Liver (tissue), 9 donors: ENCODE measurements around the gene CREBBP. TPM values are rescaled to one million over a fixed set of nuclear protein-coding genes. Genes with fewer than 3 reads are reported as not detected.

Source experiments
- DNase-seq: peaks from one replicate; pipeline ENCODE4 v3.0.0-alpha.2; 2017; ENCODE audit warnings: low spot score
- H3K27ac ChIP-seq, 2 donors: one replicate each; pipeline ENCODE4 v1.7.0; 2013; ENCODE audit warnings: inconsistent platforms in 2 of 2, low read length in 2 of 2, control low read depth in 1 of 2, low read depth in 1 of 2, mild to moderate bottlenecking in 1 of 2
- H3K27me3 ChIP-seq, 4 donors: one replicate each; pipeline versions ENCODE4 v1.6.1 to v1.7.0; 2013; ENCODE audit warnings: low read length in 3 of 4, inconsistent platforms in 1 of 4, mild to moderate bottlenecking in 1 of 4, moderate library complexity in 1 of 4; ENCODE audit not compliant: control insufficient read depth in 4 of 4, insufficient read depth in 4 of 4
- H3K36me3 ChIP-seq, 4 donors: one replicate each; pipeline versions ENCODE4 v1.6.1 to v1.7.0; 2013; ENCODE audit warnings: low read length in 3 of 4, mild to moderate bottlenecking in 3 of 4, low read depth in 1 of 4, moderate library complexity in 1 of 4; ENCODE audit not compliant: control insufficient read depth in 4 of 4, insufficient read depth in 3 of 4
- H3K4me1 ChIP-seq, 4 donors: one replicate each; pipeline versions ENCODE4 v1.6.1 to v1.7.0; 2013; ENCODE audit warnings: low read length in 3 of 4, mild to moderate bottlenecking in 3 of 4, moderate library complexity in 1 of 4; ENCODE audit not compliant: control insufficient read depth in 4 of 4, insufficient read depth in 4 of 4
- H3K4me3 ChIP-seq, 3 donors: one replicate each; pipeline versions ENCODE4 v1.6.1 to v1.7.0; 2013; ENCODE audit warnings: low read length in 3 of 3, control low read depth in 1 of 3, low read depth in 1 of 3, mild to moderate bottlenecking in 1 of 3
- H3K9ac ChIP-seq, 2 donors: one replicate each; pipeline ENCODE4 v1.7.0; 2013; ENCODE audit warnings: low read length in 2 of 2, mild to moderate bottlenecking in 2 of 2, moderate library complexity in 2 of 2, control low read depth in 1 of 2, low read depth in 1 of 2
- H3K9me3 ChIP-seq, 4 donors: one replicate each; pipeline versions ENCODE4 v1.6.1 to v1.7.0; 2013; ENCODE audit warnings: low read length in 3 of 4; ENCODE audit not compliant: control insufficient read depth in 4 of 4
- ATF3 ChIP-seq: IDR thresholded peaks from 2 replicates; pipeline ENCODE4 v1.6.1; 2016; ENCODE audit warnings: antibody characterized with exemption
- CTCF ChIP-seq: fragments of 150-350 bp; IDR thresholded peaks from 2 replicates; pipeline ENCODE4 v1.5.1; 2017; ENCODE audit warnings: improper control_type of control experiment, low read depth, low read length; ENCODE audit not compliant: missing input control
- EGR1 ChIP-seq, 2 donors: IDR thresholded peaks; 2 replicates each; pipeline ENCODE4 v1.6.1; 2016 to 2018; ENCODE audit warnings: antibody characterized with exemption in 2 of 2, low read depth in 2 of 2
- FOXA1 ChIP-seq: IDR thresholded peaks from 2 replicates; pipeline ENCODE4 v1.6.1; 2016; ENCODE audit warnings: antibody characterized with exemption
- FOXA2 ChIP-seq: IDR thresholded peaks from 2 replicates; pipeline ENCODE4 v1.6.1; 2016; ENCODE audit warnings: antibody characterized with exemption
- HNF4A ChIP-seq, 2 donors: conservative IDR thresholded peaks; 2 replicates each; pipeline ENCODE4 v1.6.1; 2016; ENCODE audit warnings: antibody characterized with exemption in 2 of 2, mild to moderate bottlenecking in 2 of 2
- HNF4G ChIP-seq: IDR thresholded peaks from 2 replicates; pipeline ENCODE4 v1.6.1; 2016; ENCODE audit warnings: antibody characterized with exemption
- RAD21 ChIP-seq, 2 donors: IDR thresholded peaks; 2 replicates each; pipeline ENCODE4 v1.6.1; 2016; ENCODE audit warnings: antibody characterized with exemption in 2 of 2, mild to moderate bottlenecking in 2 of 2
- RXRA ChIP-seq, 2 donors: IDR thresholded peaks; 2 replicates each; pipeline ENCODE4 v1.6.1; 2017 to 2018; ENCODE audit warnings: antibody characterized with exemption in 2 of 2, mild to moderate bottlenecking in 1 of 2
- SP1 ChIP-seq: IDR thresholded peaks from 2 replicates; pipeline ENCODE4 v1.6.1; 2018; ENCODE audit warnings: antibody characterized with exemption, mild to moderate bottlenecking
- TAF1 ChIP-seq: conservative IDR thresholded peaks from 2 replicates; pipeline ENCODE4 v1.6.1; 2016; ENCODE audit warnings: antibody characterized with exemption, mild to moderate bottlenecking
- YY1 ChIP-seq: IDR thresholded peaks from 2 replicates; pipeline ENCODE4 v1.6.1; 2016; ENCODE audit warnings: antibody characterized with exemption, mild to moderate bottlenecking
- WGBS: extraction: QIAGEN DNeasy Blood & Tissue Kit; methylation state at CpG from one replicate; pipeline ENCODE4 v1.1.7; 2013; 5-methylcytosine and 5-hydroxymethylcytosine counted together
- polyA plus RNA-seq, 2 donors: library from polyadenylated mRNA; stranded (reverse) in 1 of 2; unstranded in 1 of 2; fragments of 200-250 nt in 1 of 2; fragments of >200 nt in 1 of 2; fragmentation: Nextera tagmentation in 1 of 2; extraction: Ambion mirVana in 1 of 2; gene quantifications; one replicate each; pipeline versions ENCODE4 v1.2.1 to v1.2.3, GENCODE V29; 2013 to 2015
- total RNA-seq, 2 donors: library from RNA; depleted of rRNA; stranded (reverse); fragments of >200 nt; gene quantifications; one replicate each; pipeline ENCODE4 v1.2.3, GENCODE V29; 2014
- TF ChIP-seq, protein P1 (sequence below): IDR thresholded peaks from 2 replicates; pipeline ENCODE4 v1.6.1; 2016; ENCODE audit warnings: antibody characterized with exemption
- donor health status: healthy.
- donor health status: healthy.
- donor health status: healthy.
- donor health status: healthy.
- donor health status: healthy.

Gene CREBBP
- total and polyA plus RNA-seq, 4 donors = 7.0 to 25.8 (median 19.5) TPM

GRCh38 chr16:3791701-3792100 lies 88.8 kb downstream of the CREBBP start:
- Histone ChIP-seq H3K4me1 (peaks cover 0 to 8% (median 3%) of the 10 kb centered on the region in 4 donors), H3K9me3 (no peaks in the 10 kb centered on the region), H3K36me3 (peaks cover 0 to 26% (median 23%) of the 10 kb centered on the region in 4 donors), H3K9ac (no peak overlapping the region), H3K27me3 (no peaks in the 10 kb centered on the region), H3K27ac (no peak overlapping the region), H3K4me3 (no peak overlapping the region)
- DNase-seq = no peak
- TF ChIP-seq FOXA1 (no peak), HNF4G (no peak), CTCF (no peak), YY1 (no peak), FOXA2 (no peak), TAF1 (no peak)
- WGBS = 97% methylated on average over 8 of the region's 8 CpGs

DNA sequence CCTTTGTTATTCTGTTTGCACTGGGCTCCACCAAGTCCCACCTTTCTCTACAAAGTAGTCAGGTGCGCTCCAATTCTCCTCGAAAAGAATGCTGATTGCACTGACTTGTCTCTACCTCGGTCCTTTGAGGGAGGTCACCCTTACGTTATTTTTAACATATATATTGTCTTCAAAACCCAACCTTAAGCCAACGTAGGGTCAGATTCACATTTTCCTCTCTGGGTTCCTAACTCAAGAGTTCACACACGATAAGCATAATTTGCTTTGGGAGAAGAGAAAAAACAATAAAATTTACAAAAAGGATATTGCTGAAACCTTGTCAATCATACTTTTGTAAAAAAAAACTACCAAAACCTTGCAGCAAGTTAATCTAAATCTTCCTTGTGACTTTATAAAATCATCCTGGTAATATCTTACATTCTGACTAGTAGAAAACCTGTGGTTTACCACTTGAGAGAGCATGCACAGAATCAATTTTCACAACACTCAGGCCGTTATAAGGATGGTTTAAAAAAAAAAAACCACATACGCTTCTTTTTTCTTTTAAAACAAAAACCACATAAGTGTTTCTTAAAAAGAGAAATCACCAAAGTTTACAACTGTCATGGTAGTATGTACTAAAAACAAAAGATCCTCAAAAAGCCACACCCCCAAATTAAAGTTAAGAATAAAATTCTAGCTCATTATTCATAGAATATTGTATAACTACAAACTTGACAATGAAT lies 91.0 kb downstream of the CREBBP start:
- H3K36me3 ChIP-seq = peaks cover 3 to 35% (median 27%) of the 10 kb centered on the region in 4 donors
- no peak overlapping the region for H3K4me3 ChIP-seq
- H3K4me1 ChIP-seq = peaks cover 0 to 8% (median 3%) of the 10 kb centered on the region in 4 donors
- 85% methylated on average over 8 of the region's 8 CpGs for WGBS
- H3K9me3 ChIP-seq = no peaks in the 10 kb centered on the region
- no peaks in the 10 kb centered on the region for H3K27me3 ChIP-seq
- TF ChIP-seq ATF3 (no peak), TAF1 (no peak), CTCF (no peak), RXRA (IDR thresholded peaks at IDR 0.05) (no peak), RAD21 (IDR thresholded peaks at IDR 0.05) (no peak), SP1 (no peak), EGR1 (IDR thresholded peaks at IDR 0.05; ENCODE audit: low read depth in 2 of 2) (no peak), HNF4A (conservative IDR thresholded peaks at IDR 0.05) (no peak), FOXA1 (no peak)
- TF ChIP-seq, protein P1, sequence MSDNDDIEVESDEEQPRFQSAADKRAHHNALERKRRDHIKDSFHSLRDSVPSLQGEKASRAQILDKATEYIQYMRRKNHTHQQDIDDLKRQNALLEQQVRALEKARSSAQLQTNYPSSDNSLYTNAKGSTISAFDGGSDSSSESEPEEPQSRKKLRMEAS = no peak
- DNase-seq = no peak
- no peak overlapping the region for H3K9ac ChIP-seq
- no peak overlapping the region for H3K27ac ChIP-seq
